ENCODE data around the gene GUCA2A.
"Not testable (repeated sequence)": the region's sequence is repeated elsewhere in the genome, so short reads cannot be mapped to it uniquely, and the experiment has no call there.

GRCh38 chr1:42206930-42207329, 42.4 kb upstream of the GUCA2A start:
- TF ChIP-seq ZNF24 (tag by site-specific recombination; IDR thresholded peaks at IDR 0.05); ZNF624 (tag by site-specific recombination; IDR thresholded peaks at IDR 0.05); ZNF777 (tag by site-specific recombination; IDR thresholded peaks at IDR 0.05; ENCODE audit: borderline replicate concordance): not testable (repeated sequence)

Measured in HEK293 (cell line).